DMS79 treated with DMSO at 0.1 percent for 48 hours (cell line): Measurements from ENCODE around the gene ZDHHC8.

Experiments used
- DNase-seq: peaks from one replicate; lab custom pipeline; 2025; lab: John Stamatoyannopoulos, UW

ZDHHC8 gene

GRCh38 chr22:20131597-20131858 lies at the start of gene ZDHHC8:
Gene ZDHHC8, plus strand, starts transcription at chr22:20131804. Its CDS starts 144 bp downstream, at chr22:20131948.
- DNase-seq = no peak

- DNase-seq = no peak
Measured at GRCh38 chr22:20083157-20083890, 48.3 kb upstream of the ZDHHC8 start.

- DNase-seq = no peak
Measured at GRCh38 chr22:20083891-20084546, 47.6 kb upstream of the ZDHHC8 start.

GRCh38 chr22:20084547-20085413 lies 46.8 kb upstream of the ZDHHC8 start:
- DNase-seq = no peak

- no peak for DNase-seq
Measured at GRCh38 chr22:20085651-20086050, 46.0 kb upstream of the ZDHHC8 start.

- no peak for DNase-seq
Measured at GRCh38 chr22:20086101-20086599, 45.5 kb upstream of the ZDHHC8 start.

- DNase-seq = no peak
Measured at GRCh38 chr22:20086763-20087162, 44.8 kb upstream of the ZDHHC8 start.

- no peak for DNase-seq
Measured at GRCh38 chr22:20087319-20088262, 44.0 kb upstream of the ZDHHC8 start.

- DNase-seq = no peak
Measured at GRCh38 chr22:20088263-20088648, 43.3 kb upstream of the ZDHHC8 start.

GRCh38 chr22:20089226-20089976 lies 42.2 kb upstream of the ZDHHC8 start:
- DNase-seq = no peak

- DNase-seq = no peak
Measured at GRCh38 chr22:20089977-20090729, 41.5 kb upstream of the ZDHHC8 start.

- no peak for DNase-seq
Measured at GRCh38 chr22:20090730-20091240, 40.8 kb upstream of the ZDHHC8 start.

- no peak for DNase-seq
Measured at GRCh38 chr22:20091690-20092476, 39.7 kb upstream of the ZDHHC8 start.

- no peak for DNase-seq
Measured at GRCh38 chr22:20092477-20092854, 39.1 kb upstream of the ZDHHC8 start.

GRCh38 chr22:20093418-20094196 lies 38.0 kb upstream of the ZDHHC8 start:
- no peak for DNase-seq

- DNase-seq = no peak
Measured at GRCh38 chr22:20094197-20094807, 37.3 kb upstream of the ZDHHC8 start.

GRCh38 chr22:20095521-20095920 lies 36.1 kb upstream of the ZDHHC8 start:
- no peak for DNase-seq
